Mesothelial cell of epicardium (in vitro differentiated cells): ENCODE results near the gene DPH2. TPM values are rescaled to one million over a fixed set of nuclear protein-coding genes. Genes with fewer than 3 reads are reported as not detected.

Experiments used
- DNase-seq, 2 experiments: peaks; one replicate each; pipeline ENCODE4 v3.0.0; 2021; ENCODE audit warnings: low spot score in 2 of 2; ENCODE audit not compliant: unreplicated experiment in 2 of 2
- H3K27ac Mint-ChIP-seq: 2 replicates; pipeline ENCODE4 v1.8.0; 2021; ENCODE audit warnings: mixed read lengths
- H3K27me3 Mint-ChIP-seq: 2 replicates; pipeline ENCODE4 v1.8.0; 2021; ENCODE audit warnings: low read depth, mixed read lengths
- H3K36me3 Mint-ChIP-seq: 2 replicates; pipeline ENCODE4 v1.8.0; 2021; ENCODE audit warnings: mixed read lengths
- H3K4me1 Mint-ChIP-seq: 2 replicates; pipeline ENCODE4 v1.8.0; 2021; ENCODE audit warnings: mixed read lengths
- H3K4me3 Mint-ChIP-seq: 2 replicates; pipeline ENCODE4 v1.8.0; 2021; ENCODE audit warnings: mild to moderate bottlenecking, moderate library complexity, mixed read lengths
- H3K9me3 Mint-ChIP-seq: 2 replicates; pipeline ENCODE4 v1.8.0; 2021; ENCODE audit warnings: mixed read lengths
- total RNA-seq: library from RNA; stranded (reverse); gene quantifications from 3 replicates; pipeline ENCODE4 v1.2.1, GENCODE V29; 2021
- TF ChIP-seq, protein P1 (sequence below): fragments of 200-600 bp; sonication (generic); IDR thresholded peaks from one replicate; pipeline ENCODE4 v1.5.0; 2021; ENCODE audit warnings: antibody characterized with exemption; ENCODE audit not compliant: unreplicated experiment

DPH2 gene
- total RNA-seq, 1 donor from 2014 or later = 24.1 TPM

DNA sequence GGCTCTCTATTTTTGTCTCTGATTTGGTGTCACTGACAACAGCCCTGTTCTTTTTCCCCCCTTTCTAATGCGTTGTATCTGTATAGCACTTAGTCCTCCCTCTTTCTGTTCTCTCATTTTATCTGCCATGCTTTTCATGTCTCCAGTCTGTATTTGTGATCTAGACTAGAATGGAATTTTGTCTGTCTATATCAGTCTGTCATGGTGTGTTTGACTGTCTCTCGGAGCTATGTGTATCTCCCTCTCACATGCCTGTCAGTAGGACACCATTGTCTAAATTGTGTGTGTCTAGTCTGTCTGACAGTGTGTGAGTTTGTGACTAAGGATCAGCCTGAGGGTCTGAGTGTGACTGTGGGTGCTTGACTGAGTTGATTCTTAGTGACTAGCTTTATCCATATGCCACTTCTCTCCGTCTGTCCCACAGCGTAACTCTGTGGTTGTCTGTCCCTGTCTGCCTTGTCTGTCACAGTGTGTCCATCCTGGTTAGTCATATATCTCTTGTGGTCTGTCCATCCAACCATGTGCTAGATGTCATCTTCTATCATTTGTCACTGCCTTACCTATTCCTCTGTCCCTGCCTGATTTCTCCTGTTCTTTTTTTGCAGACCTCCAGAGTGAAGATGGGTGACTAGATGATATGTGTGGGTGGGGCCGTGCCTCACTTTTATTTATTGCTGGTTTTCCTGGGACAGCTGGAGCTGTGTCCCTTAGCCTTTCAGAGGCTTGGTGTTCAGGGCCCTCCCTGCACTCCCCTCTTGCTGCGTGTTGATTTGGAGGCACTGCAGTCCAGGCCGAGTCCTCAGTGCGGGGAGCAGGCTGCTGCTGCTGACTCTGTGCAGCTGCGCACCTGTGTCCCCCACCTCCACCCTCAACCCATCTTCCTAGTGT, 7.8 kb downstream of the DPH2 start:
- no peaks in the 10 kb centered on the region for H3K9me3 Mint-ChIP-seq
- TF ChIP-seq, protein P1, sequence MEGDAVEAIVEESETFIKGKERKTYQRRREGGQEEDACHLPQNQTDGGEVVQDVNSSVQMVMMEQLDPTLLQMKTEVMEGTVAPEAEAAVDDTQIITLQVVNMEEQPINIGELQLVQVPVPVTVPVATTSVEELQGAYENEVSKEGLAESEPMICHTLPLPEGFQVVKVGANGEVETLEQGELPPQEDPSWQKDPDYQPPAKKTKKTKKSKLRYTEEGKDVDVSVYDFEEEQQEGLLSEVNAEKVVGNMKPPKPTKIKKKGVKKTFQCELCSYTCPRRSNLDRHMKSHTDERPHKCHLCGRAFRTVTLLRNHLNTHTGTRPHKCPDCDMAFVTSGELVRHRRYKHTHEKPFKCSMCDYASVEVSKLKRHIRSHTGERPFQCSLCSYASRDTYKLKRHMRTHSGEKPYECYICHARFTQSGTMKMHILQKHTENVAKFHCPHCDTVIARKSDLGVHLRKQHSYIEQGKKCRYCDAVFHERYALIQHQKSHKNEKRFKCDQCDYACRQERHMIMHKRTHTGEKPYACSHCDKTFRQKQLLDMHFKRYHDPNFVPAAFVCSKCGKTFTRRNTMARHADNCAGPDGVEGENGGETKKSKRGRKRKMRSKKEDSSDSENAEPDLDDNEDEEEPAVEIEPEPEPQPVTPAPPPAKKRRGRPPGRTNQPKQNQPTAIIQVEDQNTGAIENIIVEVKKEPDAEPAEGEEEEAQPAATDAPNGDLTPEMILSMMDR = no peak
- H3K27ac Mint-ChIP-seq = no peak overlapping the region
- H3K27me3 Mint-ChIP-seq = no peaks in the 10 kb centered on the region
- DNase-seq = no peak
- peaks cover 52% of the 10 kb centered on the region for H3K4me1 Mint-ChIP-seq
- peaks cover 13% of the 10 kb centered on the region for H3K36me3 Mint-ChIP-seq
- peak overlapping the region; percentile 89 for H3K4me3 Mint-ChIP-seq

DNA sequence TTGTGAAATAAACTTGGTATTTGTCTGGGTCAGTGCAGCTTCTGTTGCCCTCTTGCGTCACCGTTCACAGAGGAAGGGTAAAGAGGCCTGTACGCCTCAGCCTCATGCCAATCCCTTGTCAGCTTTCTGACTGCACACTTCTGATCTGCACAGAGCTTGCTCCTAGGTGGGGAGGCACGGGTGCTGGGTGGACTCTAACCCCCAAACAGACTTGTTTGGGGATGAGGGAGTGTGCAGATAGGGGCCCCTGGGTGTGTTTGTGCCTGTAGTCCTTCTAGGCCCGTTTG, 8.4 kb downstream of the DPH2 start:
- Mint-ChIP-seq H3K36me3 (peaks cover 12% of the 10 kb centered on the region), H3K4me3 (peak overlapping the region; percentile 89), H3K27ac (no peak overlapping the region), H3K9me3 (no peaks in the 10 kb centered on the region), H3K27me3 (no peaks in the 10 kb centered on the region), H3K4me1 (peaks cover 52% of the 10 kb centered on the region)
- DNase-seq = no peak
- TF ChIP-seq, protein P1 = no peak

DNA sequence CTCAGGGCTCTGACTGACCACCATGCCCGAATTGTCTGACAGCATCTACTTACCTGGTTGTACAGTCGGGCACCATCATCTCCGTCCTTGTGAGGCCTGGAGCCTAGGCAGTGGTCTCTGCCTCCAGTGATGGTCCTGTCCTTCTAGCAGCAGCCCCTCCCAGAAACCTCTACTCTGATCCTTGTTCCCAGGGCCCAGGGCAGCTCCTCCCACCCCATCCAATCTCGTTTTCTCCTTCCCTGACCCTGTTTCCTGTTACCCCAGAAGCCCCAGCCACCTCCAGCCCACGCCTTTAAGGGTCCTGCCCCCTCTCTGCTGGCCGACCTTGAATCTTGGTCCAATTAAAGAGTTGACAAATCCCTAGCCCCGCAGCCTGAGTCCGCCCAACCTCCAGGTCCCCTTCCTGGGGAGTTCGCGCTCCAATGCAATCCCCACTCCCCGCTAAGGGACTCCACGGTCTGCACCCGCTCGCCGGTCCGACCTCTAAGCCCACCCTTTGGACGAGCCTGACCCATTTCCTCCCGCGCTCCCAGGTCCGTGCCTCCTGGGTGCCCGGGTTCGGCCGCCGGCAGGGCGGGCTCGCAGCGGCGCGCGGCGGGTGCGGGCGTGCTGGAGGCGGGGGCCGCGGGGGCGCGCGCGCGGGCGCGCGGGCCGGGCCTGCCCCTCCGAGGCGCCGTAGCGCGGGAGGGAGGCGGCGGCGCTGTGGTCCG, 8.9 kb downstream of the DPH2 start, which contains the start of gene B4GALT2:
Gene B4GALT2 (plus strand): TSS at position 660 of the 710 bp plus-strand sequence. CDS start 1,951 bp downstream, outside the sequence.
- Mint-ChIP-seq H3K27me3 (no peaks in the 10 kb centered on the region), H3K4me3 (peak within 1 kb of the TSS; percentile 89), H3K27ac (peak within 1 kb of the TSS; percentile 82), H3K36me3 (peaks cover 16% of the 10 kb centered on the region), H3K4me1 (peaks cover 51% of the 10 kb centered on the region), H3K9me3 (no peaks in the 10 kb centered on the region)
- TF ChIP-seq, protein P1 = no peak
- DNase-seq = peak in 1 of 2 experiments; percentile 60

DNA sequence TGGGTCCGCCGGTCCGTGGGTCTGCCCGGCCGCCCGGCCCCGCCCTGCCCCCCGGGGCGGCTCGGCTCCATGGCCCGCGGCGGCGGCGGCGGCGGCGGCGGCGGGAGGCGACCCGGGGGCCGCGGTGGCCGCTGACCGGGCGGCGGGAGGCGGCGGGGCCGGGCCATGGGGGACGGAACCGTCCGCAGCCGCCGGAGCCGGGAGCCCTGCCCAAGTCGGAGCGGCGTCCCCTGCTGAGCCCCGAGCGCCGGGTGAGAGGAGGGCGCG, 9.4 kb downstream of the DPH2 start:
- Mint-ChIP-seq H3K4me3 (no peak overlapping the region), H3K27ac (no peak overlapping the region), H3K36me3 (peaks cover 18% of the 10 kb centered on the region), H3K4me1 (peaks cover 46% of the 10 kb centered on the region), H3K27me3 (no peaks in the 10 kb centered on the region), H3K9me3 (no peaks in the 10 kb centered on the region)
- DNase-seq = no peak
- TF ChIP-seq, protein P1 = no peak

DNA sequence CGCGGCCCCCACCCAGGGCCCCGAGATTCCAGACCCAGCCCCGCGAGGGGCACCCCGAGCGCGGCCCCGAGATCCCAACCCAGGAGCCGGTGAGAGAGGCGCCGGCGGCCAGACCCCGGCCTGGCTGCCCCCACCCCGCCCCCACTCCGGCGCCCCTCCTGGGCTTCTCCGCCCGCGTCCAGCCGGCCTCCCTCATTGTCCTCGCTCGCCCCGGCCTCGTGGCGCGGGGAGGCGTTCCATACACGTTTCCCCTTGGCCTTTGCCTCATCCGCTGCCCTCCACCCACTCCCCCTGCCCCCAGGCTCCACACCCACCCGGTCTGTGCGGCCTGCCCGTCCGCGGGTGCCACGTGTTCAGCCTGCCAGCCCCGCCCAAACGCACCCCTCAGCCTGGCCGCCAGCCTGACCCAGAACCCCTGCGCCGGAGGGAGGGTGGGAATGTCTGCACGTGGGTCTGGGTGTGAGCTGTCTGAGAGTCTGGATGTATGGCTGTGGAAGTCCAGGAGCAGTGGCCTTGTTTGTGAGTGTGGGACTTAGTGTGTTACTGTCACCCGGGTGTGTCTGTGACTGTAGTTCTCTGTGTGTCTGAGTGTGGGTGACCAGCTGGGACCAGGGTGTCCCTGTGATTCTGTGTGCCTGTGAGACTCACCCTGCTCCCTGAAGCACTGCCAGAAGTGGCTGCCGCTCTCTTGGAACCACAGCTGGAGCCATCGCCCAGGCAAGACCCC, 9.9 kb downstream of the DPH2 start:
- H3K4me3 Mint-ChIP-seq = peak overlapping the region; percentile 85
- DNase-seq = peak in 1 of 2 experiments; percentile 61

More for the DNA sequence above, 9.9 kb downstream of the DPH2 start:
- TF ChIP-seq, protein P1 = no peak
- Mint-ChIP-seq H3K4me1 (peaks cover 44% of the 10 kb centered on the region), H3K27ac (peak overlapping the region; percentile 82), H3K9me3 (no peaks in the 10 kb centered on the region), H3K36me3 (peaks cover 21% of the 10 kb centered on the region), H3K27me3 (no peaks in the 10 kb centered on the region)
